ENCODE data around the gene LTC4S. TPM values are rescaled to one million over a fixed set of nuclear protein-coding genes. Genes with fewer than 3 reads are reported as not detected.
A peak's percentile ranks its signal among the peaks of the same experiment; 100 is the strongest.

The LTC4S gene
- total and polyA plus RNA-seq, 9 of the 15 experiments (the other 6 are each of a cell fraction or from before 2014, with no cell fraction given), result 0.17 to 0.77 (median 0.75) TPM; not detected in 6

- TF ChIP-seq FUS (optimal IDR thresholded peaks at IDR 0.05; ENCODE audit: low read depth, low read length), result peak; percentile 13
- TF ChIP-seq COPS2 (conservative IDR thresholded peaks at IDR 0.05), result no peak
- TF ChIP-seq ZC3H4 (CRISPR knock-in tag; IDR thresholded peaks at IDR 0.05; ENCODE audit: borderline replicate concordance), result peak; percentile 22; the same call in 1 of the 2 replicates
- no peak; the same call in 1 of the 2 replicates for TF ChIP-seq CREB1 (IDR thresholded peaks at IDR 0.05)
- TF ChIP-seq CREB1 (CRISPR knock-in tag; IDR thresholded peaks at IDR 0.05), result peak; percentile 69
- TF ChIP-seq CGGBP1 (CRISPR knock-in tag; IDR thresholded peaks at IDR 0.05), result no peak
- TF ChIP-seq NRF1 (conservative IDR thresholded peaks at IDR 0.05 in 1 of 2, IDR thresholded peaks at IDR 0.05 in 1 of 2), result peak; percentile 45 to 49; a peak in 2 of 4 replicates
- 0 out of 2 replicates have a peak, but pooled peaks have one; percentile 37 for TF ChIP-seq ZNF232 (CRISPR knock-in tag; IDR thresholded peaks at IDR 0.05)
- peak; percentile 70 for TF ChIP-seq VEZF1 (CRISPR knock-in tag; IDR thresholded peaks at IDR 0.05)
- TF ChIP-seq CREBBP (IDR thresholded peaks at IDR 0.05; ENCODE audit: low read depth, low read length), result no peak
- TF ChIP-seq PHB2 (IDR thresholded peaks at IDR 0.05; ENCODE audit: low read depth), result 0 out of 2 replicates have a peak, but pooled peaks have one; percentile 11
- peak; percentile 93 for TF ChIP-seq FIP1L1 (IDR thresholded peaks at IDR 0.05; ENCODE audit: low read depth, low read length, poor library complexity, severe bottlenecking)
- no peak for TF ChIP-seq JUN (IDR thresholded peaks at IDR 0.05; ENCODE audit: borderline replicate concordance, low read depth, low read length)
- TF ChIP-seq JUN (CRISPR knock-in tag; IDR thresholded peaks at IDR 0.05; ENCODE audit: borderline replicate concordance), result 0 out of 2 replicates have a peak, but pooled peaks have one; percentile 52
- peak; percentile 3 for TF ChIP-seq HNRNPLL (IDR thresholded peaks at IDR 0.05; ENCODE audit: low read depth, low read length, poor library complexity, severe bottlenecking)
- TF ChIP-seq POLR2AphosphoS5 (IDR thresholded peaks at IDR 0.05; ENCODE audit: control insufficient read depth, insufficient read depth, low read depth, low read length), result peak; percentile 70
- peak; percentile 64 for TF ChIP-seq TBP (optimal IDR thresholded peaks at IDR 0.05; ENCODE audit: low read depth, low read length)
- 0 out of 2 replicates have a peak, but pooled peaks have one; percentile 11 for TF ChIP-seq GTF2A2 (tag; IDR thresholded peaks at IDR 0.05)
- TF ChIP-seq EGR1 (conservative IDR thresholded peaks at IDR 0.05), result peak; percentile 39; the same call in 1 of the 2 replicates
- TF ChIP-seq LCOR (CRISPR knock-in tag; IDR thresholded peaks at IDR 0.05), result peak; percentile 87
- TF ChIP-seq SIN3A (IDR thresholded peaks at IDR 0.05; ENCODE audit: borderline replicate concordance in 2 of 2, control insufficient read depth in 1 of 2, low read depth in 2 of 2, low read length in 2 of 2), result peak in 1 of 2 experiments; percentile 39; a peak in 1 of 4 replicates
- peak; percentile 99 for TF ChIP-seq FOXP4 (CRISPR knock-in tag; IDR thresholded peaks at IDR 0.05; ENCODE audit: borderline replicate concordance)
- TF ChIP-seq FOXP1 (CRISPR knock-in tag; IDR thresholded peaks at IDR 0.05), result peak; percentile 87
- TF ChIP-seq KAT7 (CRISPR knock-in tag; IDR thresholded peaks at IDR 0.05; ENCODE audit: borderline replicate concordance), result peak; percentile 96
Observed at GRCh38 chr5:179821298-179822058, 27.7 kb downstream of the LTC4S start (continued).

Data from K562 (cell line).